Measurements from ENCODE around the gene SBF2. TPM values are rescaled to one million over a fixed set of nuclear protein-coding genes. Genes with fewer than 3 reads are reported as not detected.

SBF2 gene
- total RNA-seq, 1 experiment from 2014 or later, result 30.2 TPM

GRCh38 chr11:9823887-9824385, 470.1 kb downstream of the SBF2 start:
- Histone ChIP-seq H2BK5ac (ENCODE audit: insufficient read length, low read length) (no peak overlapping the region), H3T11ph (ENCODE audit: low read length) (no peak overlapping the region), H3K4me1 (ENCODE audit: insufficient read depth, low read length) (peaks cover 4% of the 10 kb centered on the region; the same call in 1 of the 2 replicates), H2BK15ac (ENCODE audit: low read depth, low read length) (no peak overlapping the region), H4K8ac (replicated peaks; ENCODE audit: insufficient read length, low read depth, low read length) (no peak overlapping the region), H2BK120ac (ENCODE audit: low read depth, low read length, poor library complexity, severe bottlenecking) (no peak overlapping the region), H3K14ac (ENCODE audit: insufficient read depth, low read length) (no peak overlapping the region), H3K4me2 (ENCODE audit: insufficient read depth, insufficient read length, low read length) (no peak overlapping the region), H3K9me3 (ENCODE audit: control insufficient read depth, low read depth, low read length) (no peaks in the 10 kb centered on the region), H3K79me1 (ENCODE audit: insufficient read depth, low read depth, low read length, poor library complexity, severe bottlenecking) (no peaks in the 10 kb centered on the region), H4K5ac (ENCODE audit: insufficient read length, low read depth, low read length) (no peak overlapping the region), H3K4ac (ENCODE audit: low read depth, low read length) (no peak overlapping the region), H3K18ac (ENCODE audit: insufficient read length, low read depth, low read length) (no peak overlapping the region), H2AK5ac (ENCODE audit: insufficient read length, low read length) (no peak overlapping the region), H3K79me2 (ENCODE audit: insufficient read depth, low read length) (no peaks in the 10 kb centered on the region), H2BK20ac (ENCODE audit: low read depth, low read length, poor library complexity, severe bottlenecking) (no peak overlapping the region), H3K27ac (ENCODE audit: insufficient read length, low read depth, low read length) (no peak overlapping the region), H2BK12ac (ENCODE audit: insufficient read length, low read depth, low read length) (no peak overlapping the region), H3K27me3 (ENCODE audit: insufficient read depth, low read length) (no peaks in the 10 kb centered on the region), H3K23ac (ENCODE audit: insufficient read length, low read depth, low read length) (no peak overlapping the region), H3K9ac (ENCODE audit: extremely low read depth, insufficient read length, low read length) (no peak overlapping the region), H3K56ac (ENCODE audit: insufficient read length, low read depth, low read length) (no peak overlapping the region), H3K23me2 (ENCODE audit: insufficient read length, low read depth, low read length, poor library complexity, severe bottlenecking) (no peaks in the 10 kb centered on the region), H2AFZ (ENCODE audit: low read length) (no peak overlapping the region), H4K91ac (ENCODE audit: insufficient read length, low read depth, low read length) (no peak overlapping the region), H4K20me1 (ENCODE audit: control insufficient read depth, insufficient read depth, insufficient read length) (no peaks in the 10 kb centered on the region)
- peaks cover 21 to 31% of the 10 kb centered on the region in 2 experiments for H3K4me1 Mint-ChIP-seq
- no peaks in the 10 kb centered on the region for H3K27me3 Mint-ChIP-seq (ENCODE audit: low read depth)
- H3K4me3 Mint-ChIP-seq, result no peak overlapping the region
- TF ChIP-seq CTCF (conservative IDR thresholded peaks at IDR 0.05), result no peak
- DNase-seq, result no peak
- peak overlapping the region in 1 of 3 experiments; percentile 18; a peak in 2 of 7 replicates for H3K27ac Mint-ChIP-seq
- H3K9me3 Mint-ChIP-seq, result no peaks in the 10 kb centered on the region
- no CpG with 5 or more reads among the region's 5 CpGs for WGBS (ENCODE audit: extremely low coverage, insufficient read length, low lambda C conversion rate)
- peaks cover 0 to 4% (median 4%) of the 10 kb centered on the region in 3 experiments; a peak in 1 of 7 replicates for H3K36me3 Mint-ChIP-seq (ENCODE audit: insufficient read depth in 1 of 3, low read depth in 3 of 3)

Data from H9 (cell line).